Measurements from ENCODE around the gene RPP25L.

The RPP25L gene

GRCh38 chr9:34568774-34569173, 43.1 kb downstream of the RPP25L start:
- Histone ChIP-seq H3K27ac (ENCODE audit: low read length) (no peak overlapping the region), H3K27me3 (replicated peaks; ENCODE audit: insufficient read depth, low read length) (peaks cover 88% of the 10 kb centered on the region), H3K36me3 (replicated peaks; ENCODE audit: insufficient read depth, low read length) (no peaks in the 10 kb centered on the region), H3K79me2 (ENCODE audit: low read length) (no peaks in the 10 kb centered on the region), H4K20me1 (ENCODE audit: insufficient read depth, low read length) (no peaks in the 10 kb centered on the region), H3K4me2 (ENCODE audit: low read depth, low read length) (no peak overlapping the region), H3K9ac (ENCODE audit: low read length) (no peak overlapping the region), H3K9me2 (replicated peaks; ENCODE audit: insufficient read depth, low read length) (no peaks in the 10 kb centered on the region), H3F3A (ENCODE audit: insufficient read depth, low read length) (no peaks in the 10 kb centered on the region), H2AFZ (ENCODE audit: low read length) (no peak overlapping the region), H3K9me3 (replicated peaks; ENCODE audit: insufficient read depth, low read length) (no peaks in the 10 kb centered on the region), H3K4me3 (ENCODE audit: low read length) (no peak overlapping the region), H3K4me1 (ENCODE audit: low read length) (no peaks in the 10 kb centered on the region)
- DNase-seq = no peak
- TF ChIP-seq CTCF (IDR thresholded peaks at IDR 0.05; ENCODE audit: low read length) = no peak
- TF ChIP-seq EZH2phosphoT487 (IDR thresholded peaks at IDR 0.05; ENCODE audit: low read length) = no peak
- no peak for TF ChIP-seq EZH2 (optimal IDR thresholded peaks at IDR 0.05; ENCODE audit: low read depth, low read length)

GRCh38 chr9:34568133-34568532, 43.8 kb downstream of the RPP25L start:
- Histone ChIP-seq H3K4me1 (ENCODE audit: low read length) (no peaks in the 10 kb centered on the region), H3K36me3 (replicated peaks; ENCODE audit: insufficient read depth, low read length) (no peaks in the 10 kb centered on the region), H3K9me3 (replicated peaks; ENCODE audit: insufficient read depth, low read length) (no peaks in the 10 kb centered on the region), H3K4me2 (ENCODE audit: low read depth, low read length) (no peak overlapping the region), H2AFZ (ENCODE audit: low read length) (no peak overlapping the region), H4K20me1 (ENCODE audit: insufficient read depth, low read length) (no peaks in the 10 kb centered on the region), H3K9ac (ENCODE audit: low read length) (no peak overlapping the region), H3K9me2 (replicated peaks; ENCODE audit: insufficient read depth, low read length) (no peaks in the 10 kb centered on the region), H3F3A (ENCODE audit: insufficient read depth, low read length) (no peaks in the 10 kb centered on the region), H3K27ac (ENCODE audit: low read length) (no peak overlapping the region), H3K27me3 (replicated peaks; ENCODE audit: insufficient read depth, low read length) (peaks cover 86% of the 10 kb centered on the region), H3K4me3 (ENCODE audit: low read length) (no peak overlapping the region), H3K79me2 (ENCODE audit: low read length) (no peaks in the 10 kb centered on the region)
- TF ChIP-seq EZH2 (optimal IDR thresholded peaks at IDR 0.05; ENCODE audit: low read depth, low read length) = no peak
- TF ChIP-seq CTCF (IDR thresholded peaks at IDR 0.05; ENCODE audit: low read length) = no peak
- TF ChIP-seq EZH2phosphoT487 (IDR thresholded peaks at IDR 0.05; ENCODE audit: low read length) = no peak
- DNase-seq = no peak

GRCh38 chr9:34566972-34567371, 44.9 kb downstream of the RPP25L start:
- peaks cover 85% of the 10 kb centered on the region for H3K27me3 ChIP-seq (replicated peaks; ENCODE audit: insufficient read depth, low read length)
- TF ChIP-seq EZH2phosphoT487 (IDR thresholded peaks at IDR 0.05; ENCODE audit: low read length) (no peak), CTCF (IDR thresholded peaks at IDR 0.05; ENCODE audit: low read length) (no peak), EZH2 (optimal IDR thresholded peaks at IDR 0.05; ENCODE audit: low read depth, low read length) (no peak)

More at GRCh38 chr9:34566972-34567371, 44.9 kb downstream of the RPP25L start:
- Histone ChIP-seq H3F3A (ENCODE audit: insufficient read depth, low read length) (no peaks in the 10 kb centered on the region), H4K20me1 (ENCODE audit: insufficient read depth, low read length) (no peaks in the 10 kb centered on the region), H3K4me2 (ENCODE audit: low read depth, low read length) (no peak overlapping the region), H3K27ac (ENCODE audit: low read length) (no peak overlapping the region), H3K4me1 (ENCODE audit: low read length) (no peaks in the 10 kb centered on the region), H3K9me3 (replicated peaks; ENCODE audit: insufficient read depth, low read length) (no peaks in the 10 kb centered on the region), H3K79me2 (ENCODE audit: low read length) (no peaks in the 10 kb centered on the region), H3K9ac (ENCODE audit: low read length) (no peak overlapping the region), H3K9me2 (replicated peaks; ENCODE audit: insufficient read depth, low read length) (no peaks in the 10 kb centered on the region), H3K4me3 (ENCODE audit: low read length) (no peak overlapping the region), H2AFZ (ENCODE audit: low read length) (no peak overlapping the region), H3K36me3 (replicated peaks; ENCODE audit: insufficient read depth, low read length) (no peaks in the 10 kb centered on the region)
- DNase-seq = no peak

Measured in MM.1S (cell line).